Amniotic stem cell (primary cell): ENCODE results near the gene MESP1.

Source experiments
- DNase-seq: peaks from one replicate; lab custom pipeline; 2025; lab: John Stamatoyannopoulos, UW

The MESP1 gene

GRCh38 chr15:89781055-89781454 is 30.0 kb upstream of the MESP1 start:
- DNase-seq = no peak

DNA sequence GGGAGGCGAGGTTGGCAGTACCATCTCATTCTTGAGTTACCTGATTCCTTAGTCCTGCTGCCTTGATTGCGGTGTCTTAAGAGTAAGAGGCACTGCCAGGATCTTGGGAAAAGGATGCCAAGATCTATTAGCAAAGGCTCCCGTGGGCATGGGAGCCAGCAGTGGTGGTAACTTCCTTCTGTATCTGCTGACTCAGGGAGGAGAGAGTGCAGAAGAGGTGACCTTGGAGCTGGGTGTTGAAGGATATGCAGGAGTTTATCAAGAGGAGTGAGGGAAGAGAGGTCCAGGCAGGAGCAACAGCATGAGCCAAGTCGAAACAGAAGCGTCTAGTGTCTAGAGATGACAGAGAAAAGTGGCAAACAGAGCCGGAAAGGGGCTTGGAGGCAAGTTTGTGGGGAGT is 29.6 kb upstream of the MESP1 start:
- no peak for DNase-seq

GRCh38 chr15:89778861-89779260 is 27.8 kb upstream of the MESP1 start:
- no peak for DNase-seq

DNA sequence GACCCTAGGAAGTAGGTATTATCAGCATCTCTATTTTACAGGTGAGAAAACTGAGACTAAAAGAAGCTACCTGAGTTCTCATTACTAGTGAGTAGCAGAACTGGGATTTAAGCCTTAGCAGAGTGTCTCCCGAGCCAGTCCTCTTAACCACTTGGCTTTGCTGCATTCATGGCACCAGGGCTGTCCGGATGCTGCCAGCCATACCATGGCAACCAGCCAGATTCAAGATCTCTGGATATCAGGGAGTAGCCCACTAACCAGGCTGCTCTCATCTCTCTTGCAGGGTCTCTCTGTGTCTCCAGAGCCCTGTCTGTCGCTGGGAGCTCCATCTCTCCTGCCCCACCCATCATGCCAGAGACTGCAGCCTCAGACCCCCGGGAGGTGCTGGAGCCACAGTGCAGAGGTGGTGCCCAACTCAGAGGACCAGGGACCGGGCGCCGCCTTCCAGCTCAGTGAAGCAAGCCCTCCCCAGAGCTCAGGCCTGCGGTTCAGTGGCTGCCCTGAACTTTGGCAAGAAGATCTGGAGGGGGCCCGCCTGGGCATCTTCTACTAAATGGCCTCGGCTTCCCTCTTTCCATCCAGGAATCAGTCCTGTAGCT is 26.8 kb upstream of the MESP1 start:
- DNase-seq = no peak

- DNase-seq = no peak
Measured at GRCh38 chr15:89777073-89777751, 26.2 kb upstream of the MESP1 start.

- no peak for DNase-seq
Measured at GRCh38 chr15:89776274-89777072, 25.4 kb upstream of the MESP1 start, which contains the start of gene MESP2. Gene MESP2, plus strand, starts transcription at chr15:89776332. Its CDS starts 26 bp downstream, at chr15:89776358.

GRCh38 chr15:89775815-89776214 is 24.8 kb upstream of the MESP1 start:
- no peak for DNase-seq

GRCh38 chr15:89774492-89774891 is 23.4 kb upstream of the MESP1 start:
- DNase-seq = no peak

DNA sequence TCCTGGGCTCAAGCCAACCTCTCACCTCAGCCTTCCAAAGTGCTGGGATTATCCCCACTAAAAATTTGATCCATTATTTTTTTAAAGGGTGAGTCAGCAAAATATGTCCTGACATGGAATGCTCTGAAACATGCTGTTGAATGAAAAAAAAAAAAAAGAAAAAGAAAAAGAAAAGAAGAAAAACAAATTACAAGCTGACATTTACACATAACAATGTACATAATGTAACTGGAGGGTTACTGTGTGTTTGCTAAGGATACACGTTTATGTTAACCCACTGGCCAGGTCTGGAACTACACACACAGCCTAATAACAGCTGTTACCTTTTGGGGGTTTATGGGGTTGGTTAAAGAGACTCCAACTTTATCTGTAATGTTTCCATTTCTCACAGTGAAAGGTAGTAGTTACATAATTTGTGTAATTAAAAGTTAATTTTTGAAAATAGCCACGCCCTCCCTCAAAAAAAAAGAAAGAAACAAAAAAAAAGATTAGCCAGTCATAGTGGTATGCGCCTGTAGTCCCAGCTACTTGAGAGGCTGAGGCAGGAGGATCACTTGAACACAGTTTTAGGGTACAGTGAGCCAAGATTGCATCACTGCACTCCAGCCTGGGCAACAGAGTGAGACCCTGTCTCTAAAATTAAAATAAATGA is 22.0 kb upstream of the MESP1 start:
- DNase-seq = no peak

GRCh38 chr15:89770041-89770440 is 19.0 kb upstream of the MESP1 start:
- no peak for DNase-seq

DNA sequence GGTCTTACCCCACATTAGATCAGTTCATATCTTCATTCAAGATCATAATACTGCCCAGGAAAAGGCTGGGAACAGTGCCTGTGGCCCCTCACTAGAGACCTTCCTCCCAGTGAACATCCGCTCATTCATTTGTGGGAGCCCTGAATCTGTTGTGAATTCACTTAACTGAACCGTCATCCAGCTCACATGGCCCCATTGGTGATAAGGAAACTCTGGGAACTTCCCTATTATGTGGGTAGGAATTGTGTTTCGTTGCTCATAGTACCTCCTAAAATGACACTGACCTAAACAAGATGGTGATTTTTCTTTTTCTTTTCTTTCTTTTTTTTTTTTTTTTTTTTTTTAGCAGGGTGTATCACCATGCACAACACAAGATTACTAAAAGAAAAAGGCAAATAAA is 18.3 kb upstream of the MESP1 start:
- no peak for DNase-seq

DNA sequence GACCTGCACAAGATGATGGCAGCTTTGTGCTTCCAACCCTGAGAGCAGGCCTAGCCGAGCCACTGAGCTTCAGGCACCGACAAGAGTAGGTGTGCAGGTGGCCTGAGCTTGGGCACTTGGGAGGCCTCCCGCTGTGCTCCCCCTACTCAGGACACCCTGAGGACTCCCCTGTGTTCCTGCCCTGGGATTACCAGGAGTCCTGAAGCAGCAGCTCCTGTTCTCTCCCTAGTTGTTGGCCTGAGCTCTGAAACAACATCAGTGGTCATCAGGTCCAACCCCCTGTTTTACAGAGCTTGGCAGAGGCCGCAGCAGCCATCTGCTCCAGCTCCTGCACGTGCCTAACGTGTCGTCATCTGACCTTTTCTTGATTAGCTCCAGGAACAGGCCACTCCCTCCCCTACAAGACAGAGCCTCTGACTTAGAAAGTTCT is 17.0 kb upstream of the MESP1 start:
- DNase-seq = no peak

DNA sequence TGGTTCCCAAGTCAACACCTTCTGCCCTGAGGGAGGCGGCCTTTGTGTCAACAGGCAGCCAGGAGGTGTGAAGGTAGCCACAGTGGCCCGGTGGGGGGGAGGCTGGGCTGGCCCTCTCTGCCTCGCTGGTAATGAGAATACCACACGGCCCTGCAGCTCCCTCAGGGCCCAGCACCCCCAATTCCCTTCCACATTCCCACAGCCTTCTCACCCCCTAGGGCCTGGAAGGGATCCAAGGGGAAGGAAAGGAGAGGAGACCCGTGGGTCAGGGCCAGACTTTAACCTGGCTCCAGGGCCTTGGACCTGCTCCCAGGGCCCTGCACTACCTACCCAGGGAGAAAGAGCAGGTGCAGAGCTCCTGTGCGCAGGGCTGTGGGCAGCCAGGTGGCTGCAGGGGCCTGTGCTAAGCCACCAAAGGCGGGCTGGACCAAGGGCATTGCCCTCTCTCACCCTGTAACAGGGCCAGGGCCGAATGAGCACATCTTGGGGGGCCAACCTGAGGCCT is 16.4 kb upstream of the MESP1 start:
- DNase-seq = no peak

- DNase-seq = no peak
Measured at GRCh38 chr15:89766357-89767311, 15.6 kb upstream of the MESP1 start.

GRCh38 chr15:89765694-89766093 is 14.6 kb upstream of the MESP1 start:
- DNase-seq = no peak

- DNase-seq = no peak
Measured at GRCh38 chr15:89761929-89762328, 10.9 kb upstream of the MESP1 start.

- no peak for DNase-seq
Measured at GRCh38 chr15:89761009-89761831, 10.2 kb upstream of the MESP1 start.

- no peak for DNase-seq
Measured at GRCh38 chr15:89760303-89761008, 9.4 kb upstream of the MESP1 start.

DNA sequence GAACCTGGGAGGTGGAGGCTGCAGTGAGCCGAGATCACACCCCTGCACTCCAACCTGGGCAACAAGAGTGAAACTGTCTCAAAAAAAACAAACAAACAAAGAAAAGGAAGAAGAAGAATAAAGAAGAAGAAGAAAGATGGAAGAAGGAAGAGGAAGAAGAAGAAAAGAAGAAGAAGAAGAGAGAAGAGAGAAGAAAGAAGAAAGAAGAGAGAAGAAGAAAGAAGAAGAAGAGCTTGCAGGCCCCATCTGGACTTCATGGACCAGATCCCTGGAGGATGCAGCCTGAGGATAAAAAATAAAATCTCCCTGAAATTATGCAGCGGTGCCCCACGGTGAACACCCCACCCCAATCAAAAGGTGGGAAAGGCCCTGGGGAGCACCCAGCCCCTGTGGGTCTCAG is 8.8 kb upstream of the MESP1 start:
- no peak for DNase-seq

GRCh38 chr15:89758981-89759380 is 7.9 kb upstream of the MESP1 start:
- no peak for DNase-seq
